GM12878 (cell line): ENCODE data around the gene ZNF813. TPM values are rescaled to one million over a fixed set of nuclear protein-coding genes. Genes with fewer than 3 reads are reported as not detected.
A peak's percentile ranks its signal among the peaks of the same experiment; 100 is the strongest.

Source experiments
- BCLAF1 ChIP-seq: fragments of 450-650 bp; IDR thresholded peaks from 2 replicates; pipeline ENCODE4 v1.6.1; 2017; ENCODE audit warnings: antibody characterized with exemption, mild to moderate bottlenecking, moderate library complexity
- BHLHE40 ChIP-seq, 2 experiments: fragments of 450-650 bp in 1 of 2; IDR thresholded peaks; 2 replicates each; pipeline ENCODE4 v1.6.1; 2011 to 2017; ENCODE audit warnings: low read depth in 2 of 2, borderline replicate concordance in 1 of 2, improper control_type of control experiment in 1 of 2, low read length in 1 of 2, mild to moderate bottlenecking in 1 of 2
- BRCA1 ChIP-seq: IDR thresholded peaks from 2 replicates; pipeline ENCODE4 v1.6.1; 2011; ENCODE audit warnings: low read depth, low read length, improper control_type of control experiment
- CHD2 ChIP-seq: IDR thresholded peaks from 2 replicates; pipeline ENCODE4 v1.6.1; 2011; ENCODE audit warnings: low read depth, low read length, improper control_type of control experiment, borderline replicate concordance
- EGR1 ChIP-seq, 2 experiments: IDR thresholded peaks; 1 replicate in 1 of 2; 2 replicates in 1 of 2; pipeline ENCODE4 v1.6.1; 2011 to 2012; ENCODE audit warnings: low read depth in 2 of 2, low read length in 2 of 2, borderline replicate concordance in 1 of 2, mild to moderate bottlenecking in 1 of 2, moderate library complexity in 1 of 2
- IRF5 ChIP-seq: fragments of 450-650 bp; IDR thresholded peaks from 2 replicates; pipeline ENCODE4 v1.6.1; 2017; ENCODE audit warnings: borderline replicate concordance
- JUNB ChIP-seq: IDR thresholded peaks from 2 replicates; pipeline ENCODE4 v1.6.1; 2016; ENCODE audit warnings: antibody characterized with exemption, mild to moderate bottlenecking
- KLF5 ChIP-seq: fragments of 450-650 bp; IDR thresholded peaks from 2 replicates; pipeline ENCODE4 v1.6.1; 2014; ENCODE audit warnings: mild to moderate bottlenecking; ENCODE audit not compliant: partially characterized antibody
- MLLT1 ChIP-seq: fragments of 450-650 bp; IDR thresholded peaks from 2 replicates; pipeline ENCODE4 v1.6.1; 2016; ENCODE audit warnings: mild to moderate bottlenecking
- MXI1 ChIP-seq: fragments of 150-350 bp; IDR thresholded peaks from 2 replicates; pipeline ENCODE4 v1.6.1; 2011; ENCODE audit warnings: low read depth, mild to moderate bottlenecking, inconsistent platforms, low read length, improper control_type of control experiment
- NFXL1 ChIP-seq: fragments of 450-650 bp; IDR thresholded peaks from 2 replicates; pipeline ENCODE4 v1.6.1; 2017; ENCODE audit warnings: antibody characterized with exemption, mild to moderate bottlenecking, borderline replicate concordance
- NRF1 ChIP-seq: conservative IDR thresholded peaks from 2 replicates; pipeline ENCODE4 v1.6.1; 2011; ENCODE audit warnings: mild to moderate bottlenecking, low read depth, low read length, improper control_type of control experiment
- PAX8 ChIP-seq: fragments of 450-650 bp; IDR thresholded peaks from 2 replicates; pipeline ENCODE4 v1.6.1; 2017; ENCODE audit warnings: mild to moderate bottlenecking, moderate library complexity
- PRDM15 ChIP-seq: fragments of 450-650 bp; formaldehyde crosslinking; IDR thresholded peaks from 2 replicates; pipeline ENCODE4 v1.4.0; 2020; ENCODE audit warnings: mild to moderate bottlenecking, moderate library complexity
- RAD51 ChIP-seq: fragments of 450-650 bp; IDR thresholded peaks from 2 replicates; pipeline ENCODE4 v1.6.1; 2016; ENCODE audit warnings: moderate library complexity, mild to moderate bottlenecking, inconsistent platforms
- SMC3 ChIP-seq: IDR thresholded peaks from 2 replicates; pipeline ENCODE4 v1.6.1; 2011; ENCODE audit warnings: low read length, improper control_type of control experiment, borderline replicate concordance
- SP1 ChIP-seq: IDR thresholded peaks from one replicate; pipeline ENCODE4 v1.6.1; 2011; ENCODE audit warnings: low read depth, low read length
- TCF3 ChIP-seq: IDR thresholded peaks from 2 replicates; pipeline ENCODE4 v1.6.1; 2012; ENCODE audit warnings: low read depth, mild to moderate bottlenecking, low read length, borderline replicate concordance; ENCODE audit not compliant: insufficient read depth
- polyA plus RNA-seq, 11 experiments: library from polyadenylated mRNA; depleted of rRNA in 4 of 11; unstranded in 6 of 11; stranded (reverse) in 5 of 11; fragments of >200 nt; fragmentation: Nextera tagmentation in 4 of 11; fragmentation: Illumina TruSeq in 1 of 11; extraction: Ambion mirVana in 4 of 11; extraction: Trizol in 1 of 11; gene quantifications; 1 replicate in 1 of 11; 2 replicates in 10 of 11; pipeline versions ENCODE4 v1.2.1 to v1.2.3, GENCODE V29; 2011 to 2016; ENCODE audit warnings: inconsistent platforms in 2 of 11, missing spikeins in 2 of 11, low read depth in 1 of 11
- total RNA-seq, 4 experiments: library from RNA; depleted of rRNA in 3 of 4; stranded (reverse); fragments of >200 nt in 3 of 4; fragmentation: Illumina TruSeq in 1 of 4; extraction: Trizol in 1 of 4; gene quantifications; 2 replicates each; pipeline versions ENCODE4 v1.2.1 to v1.2.3, GENCODE V29; 2013 to 2021
- TF ChIP-seq, protein P1 (sequence below): IDR thresholded peaks from 2 replicates; pipeline ENCODE4 v1.6.1; 2011; ENCODE audit warnings: low read depth, mild to moderate bottlenecking, low read length, moderate library complexity, borderline replicate concordance; ENCODE audit errors: extremely low read depth

Gene ZNF813
- total and polyA plus RNA-seq, 10 of the 15 experiments (the other 5 are each of a cell fraction or from before 2014, with no cell fraction given), result 0.27 to 4.8 (median 2.6) TPM

DNA sequence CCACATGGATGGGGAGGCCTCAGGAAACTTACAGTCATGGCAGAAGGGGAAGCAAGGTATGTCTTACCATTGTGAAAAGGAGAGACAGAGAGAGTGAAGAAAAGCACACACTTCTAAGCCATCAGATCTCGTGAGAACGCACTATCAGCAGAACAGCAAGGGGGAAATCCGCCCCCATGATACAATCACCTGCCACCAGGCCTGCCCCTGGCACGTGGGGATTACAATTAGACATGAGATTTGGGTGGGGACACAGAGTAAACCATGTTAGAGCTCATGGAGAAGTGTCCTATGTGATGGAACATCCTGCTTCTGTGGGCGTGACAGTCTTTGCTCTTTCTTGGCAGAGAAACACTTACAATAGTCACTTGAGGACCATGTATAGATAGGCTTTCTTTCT, 42.3 kb downstream of the ZNF813 start (continued):
- TF ChIP-seq BCLAF1, result no peak
- TF ChIP-seq BHLHE40 (IDR thresholded peaks at IDR 0.05; ENCODE audit: borderline replicate concordance in 1 of 2, low read depth in 2 of 2, low read length in 1 of 2), result peak; percentile 57 to 88; a peak in 3 of 4 replicates
- no peak for TF ChIP-seq KLF5
- TF ChIP-seq, protein P1, sequence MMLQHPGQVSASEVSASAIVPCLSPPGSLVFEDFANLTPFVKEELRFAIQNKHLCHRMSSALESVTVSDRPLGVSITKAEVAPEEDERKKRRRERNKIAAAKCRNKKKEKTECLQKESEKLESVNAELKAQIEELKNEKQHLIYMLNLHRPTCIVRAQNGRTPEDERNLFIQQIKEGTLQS, result no peak
- TF ChIP-seq NRF1, result no peak
- no peak for TF ChIP-seq NFXL1
- no peak for TF ChIP-seq JUNB
- no peak for TF ChIP-seq IRF5
- TF ChIP-seq SP1, result no peak
- TF ChIP-seq CHD2, result no peak
- no peak for TF ChIP-seq PRDM15 (CRISPR knock-in tag)
- TF ChIP-seq TCF3, result no peak
- no peak for TF ChIP-seq SMC3
- 0 out of 2 replicates have a peak, but pooled peaks have one; percentile 47 for TF ChIP-seq RAD51
- TF ChIP-seq EGR1 (IDR thresholded peaks at IDR 0.05; ENCODE audit: borderline replicate concordance in 1 of 2, low read depth in 2 of 2, low read length in 2 of 2), result no peak
- no peak for TF ChIP-seq BRCA1
- 0 out of 2 replicates have a peak, but pooled peaks have one; percentile 23 for TF ChIP-seq MLLT1
- TF ChIP-seq PAX8, result no peak
- TF ChIP-seq MXI1, result no peak
- TF ChIP-seq, all 136 proteins: peak for 4
